ENCODE measurements around the gene CEP350. TPM values are rescaled to one million over a fixed set of nuclear protein-coding genes. Genes with fewer than 3 reads are reported as not detected.

Gene CEP350
- total and polyA plus RNA-seq, 10 of the 15 experiments (the other 5 are each of a cell fraction or from before 2014, with no cell fraction given) = 5.2 to 46.0 (median 23.1) TPM

DNA sequence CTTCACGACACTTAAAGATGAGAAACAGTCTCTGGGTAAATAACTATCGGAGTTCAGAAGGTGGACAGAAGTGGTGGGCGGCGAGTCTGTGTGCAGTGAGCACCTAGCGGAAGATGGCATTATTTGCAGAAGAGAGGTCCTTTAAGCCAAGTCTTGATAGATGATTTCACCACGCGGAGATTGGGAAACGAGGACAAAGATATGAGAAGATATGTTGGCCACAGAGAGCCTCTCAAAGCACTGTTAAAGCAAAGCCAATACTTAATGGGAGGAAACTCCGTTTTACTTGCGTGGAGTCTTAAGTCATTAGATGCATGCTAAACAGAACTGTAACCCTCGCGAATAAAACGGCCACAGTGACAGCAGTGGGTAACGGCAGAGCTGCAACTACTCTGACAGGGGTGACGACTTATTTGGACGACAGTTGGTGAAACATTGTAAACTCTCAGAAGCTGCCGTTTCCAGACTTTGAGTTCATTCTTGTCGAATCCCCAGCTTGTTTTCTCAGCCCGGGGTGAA, 577 bp upstream of the CEP350 start (continued):
- TF ChIP-seq BMI1 (IDR thresholded peaks at IDR 0.05; ENCODE audit: borderline replicate concordance) (no peak), WRNIP1 (IDR thresholded peaks at IDR 0.05; ENCODE audit: borderline replicate concordance, low read depth, low read length) (no peak), NFYB (IDR thresholded peaks at IDR 0.05; ENCODE audit: insufficient read depth, low read depth, low read length) (peak; percentile 78; the same call in 1 of the 2 replicates), EZH2 (IDR thresholded peaks at IDR 0.05; ENCODE audit: borderline replicate concordance, control insufficient read depth, low read depth, low read length) (no peak), FOXM1 (IDR thresholded peaks at IDR 0.05; ENCODE audit: low read depth, low read length) (no peak), RFX5 (IDR thresholded peaks at IDR 0.05; ENCODE audit: low read depth, low read length) (no peak), RB1 (IDR thresholded peaks at IDR 0.05; ENCODE audit: borderline replicate concordance) (no peak), RAD51 (IDR thresholded peaks at IDR 0.05) (no peak), ZNF207 (IDR thresholded peaks at IDR 0.05; ENCODE audit: borderline replicate concordance) (no peak), EED (IDR thresholded peaks at IDR 0.05; ENCODE audit: low read depth) (no peak), SREBF2 (IDR thresholded peaks at IDR 0.05; ENCODE audit: low read length) (no peak), BCL11A (IDR thresholded peaks at IDR 0.05; ENCODE audit: low read depth, low read length) (no peak), SIN3A (IDR thresholded peaks at IDR 0.05; ENCODE audit: low read depth, low read length) (no peak; the same call in 1 of the 2 replicates), POU2F2 (IDR thresholded peaks at IDR 0.05; ENCODE audit: borderline replicate concordance, low read depth, low read length) (no peak), TARDBP (IDR thresholded peaks at IDR 0.05; ENCODE audit: borderline replicate concordance) (no peak), YY1 (IDR thresholded peaks at IDR 0.05; ENCODE audit: low read depth, low read length) (no peak), EGR1 (IDR thresholded peaks at IDR 0.05; ENCODE audit: borderline replicate concordance in 1 of 2, low read depth in 2 of 2, low read length in 2 of 2) (peak in 1 of 2 experiments; percentile 67; a peak in 2 of 3 replicates), ATF7 (IDR thresholded peaks at IDR 0.05; ENCODE audit: low read depth) (peak; percentile 73)
- TF ChIP-seq, protein P1, sequence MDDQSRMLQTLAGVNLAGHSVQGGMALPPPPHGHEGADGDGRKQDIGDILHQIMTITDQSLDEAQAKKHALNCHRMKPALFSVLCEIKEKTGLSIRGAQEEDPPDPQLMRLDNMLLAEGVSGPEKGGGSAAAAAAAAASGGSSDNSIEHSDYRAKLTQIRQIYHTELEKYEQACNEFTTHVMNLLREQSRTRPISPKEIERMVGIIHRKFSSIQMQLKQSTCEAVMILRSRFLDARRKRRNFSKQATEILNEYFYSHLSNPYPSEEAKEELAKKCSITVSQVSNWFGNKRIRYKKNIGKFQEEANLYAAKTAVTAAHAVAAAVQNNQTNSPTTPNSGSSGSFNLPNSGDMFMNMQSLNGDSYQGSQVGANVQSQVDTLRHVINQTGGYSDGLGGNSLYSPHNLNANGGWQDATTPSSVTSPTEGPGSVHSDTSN (IDR thresholded peaks at IDR 0.05; ENCODE audit: insufficient replicate concordance, low read depth, low read length) = no peak
- TF ChIP-seq, protein P2, sequence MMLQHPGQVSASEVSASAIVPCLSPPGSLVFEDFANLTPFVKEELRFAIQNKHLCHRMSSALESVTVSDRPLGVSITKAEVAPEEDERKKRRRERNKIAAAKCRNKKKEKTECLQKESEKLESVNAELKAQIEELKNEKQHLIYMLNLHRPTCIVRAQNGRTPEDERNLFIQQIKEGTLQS (IDR thresholded peaks at IDR 0.05; ENCODE audit: borderline replicate concordance, extremely low read depth, low read depth, low read length) = no peak
- TF ChIP-seq, protein P3, sequence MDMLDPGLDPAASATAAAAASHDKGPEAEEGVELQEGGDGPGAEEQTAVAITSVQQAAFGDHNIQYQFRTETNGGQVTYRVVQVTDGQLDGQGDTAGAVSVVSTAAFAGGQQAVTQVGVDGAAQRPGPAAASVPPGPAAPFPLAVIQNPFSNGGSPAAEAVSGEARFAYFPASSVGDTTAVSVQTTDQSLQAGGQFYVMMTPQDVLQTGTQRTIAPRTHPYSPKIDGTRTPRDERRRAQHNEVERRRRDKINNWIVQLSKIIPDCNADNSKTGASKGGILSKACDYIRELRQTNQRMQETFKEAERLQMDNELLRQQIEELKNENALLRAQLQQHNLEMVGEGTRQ (IDR thresholded peaks at IDR 0.05; ENCODE audit: borderline replicate concordance, low read depth, low read length) = no peak
- TF ChIP-seq, protein P4, sequence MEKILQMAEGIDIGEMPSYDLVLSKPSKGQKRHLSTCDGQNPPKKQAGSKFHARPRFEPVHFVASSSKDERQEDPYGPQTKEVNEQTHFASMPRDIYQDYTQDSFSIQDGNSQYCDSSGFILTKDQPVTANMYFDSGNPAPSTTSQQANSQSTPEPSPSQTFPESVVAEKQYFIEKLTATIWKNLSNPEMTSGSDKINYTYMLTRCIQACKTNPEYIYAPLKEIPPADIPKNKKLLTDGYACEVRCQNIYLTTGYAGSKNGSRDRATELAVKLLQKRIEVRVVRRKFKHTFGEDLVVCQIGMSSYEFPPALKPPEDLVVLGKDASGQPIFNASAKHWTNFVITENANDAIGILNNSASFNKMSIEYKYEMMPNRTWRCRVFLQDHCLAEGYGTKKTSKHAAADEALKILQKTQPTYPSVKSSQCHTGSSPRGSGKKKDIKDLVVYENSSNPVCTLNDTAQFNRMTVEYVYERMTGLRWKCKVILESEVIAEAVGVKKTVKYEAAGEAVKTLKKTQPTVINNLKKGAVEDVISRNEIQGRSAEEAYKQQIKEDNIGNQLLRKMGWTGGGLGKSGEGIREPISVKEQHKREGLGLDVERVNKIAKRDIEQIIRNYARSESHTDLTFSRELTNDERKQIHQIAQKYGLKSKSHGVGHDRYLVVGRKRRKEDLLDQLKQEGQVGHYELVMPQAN (conservative IDR thresholded peaks at IDR 0.05) = peak; percentile 68; the same call in 1 of the 2 replicates
- TF ChIP-seq, protein P5, sequence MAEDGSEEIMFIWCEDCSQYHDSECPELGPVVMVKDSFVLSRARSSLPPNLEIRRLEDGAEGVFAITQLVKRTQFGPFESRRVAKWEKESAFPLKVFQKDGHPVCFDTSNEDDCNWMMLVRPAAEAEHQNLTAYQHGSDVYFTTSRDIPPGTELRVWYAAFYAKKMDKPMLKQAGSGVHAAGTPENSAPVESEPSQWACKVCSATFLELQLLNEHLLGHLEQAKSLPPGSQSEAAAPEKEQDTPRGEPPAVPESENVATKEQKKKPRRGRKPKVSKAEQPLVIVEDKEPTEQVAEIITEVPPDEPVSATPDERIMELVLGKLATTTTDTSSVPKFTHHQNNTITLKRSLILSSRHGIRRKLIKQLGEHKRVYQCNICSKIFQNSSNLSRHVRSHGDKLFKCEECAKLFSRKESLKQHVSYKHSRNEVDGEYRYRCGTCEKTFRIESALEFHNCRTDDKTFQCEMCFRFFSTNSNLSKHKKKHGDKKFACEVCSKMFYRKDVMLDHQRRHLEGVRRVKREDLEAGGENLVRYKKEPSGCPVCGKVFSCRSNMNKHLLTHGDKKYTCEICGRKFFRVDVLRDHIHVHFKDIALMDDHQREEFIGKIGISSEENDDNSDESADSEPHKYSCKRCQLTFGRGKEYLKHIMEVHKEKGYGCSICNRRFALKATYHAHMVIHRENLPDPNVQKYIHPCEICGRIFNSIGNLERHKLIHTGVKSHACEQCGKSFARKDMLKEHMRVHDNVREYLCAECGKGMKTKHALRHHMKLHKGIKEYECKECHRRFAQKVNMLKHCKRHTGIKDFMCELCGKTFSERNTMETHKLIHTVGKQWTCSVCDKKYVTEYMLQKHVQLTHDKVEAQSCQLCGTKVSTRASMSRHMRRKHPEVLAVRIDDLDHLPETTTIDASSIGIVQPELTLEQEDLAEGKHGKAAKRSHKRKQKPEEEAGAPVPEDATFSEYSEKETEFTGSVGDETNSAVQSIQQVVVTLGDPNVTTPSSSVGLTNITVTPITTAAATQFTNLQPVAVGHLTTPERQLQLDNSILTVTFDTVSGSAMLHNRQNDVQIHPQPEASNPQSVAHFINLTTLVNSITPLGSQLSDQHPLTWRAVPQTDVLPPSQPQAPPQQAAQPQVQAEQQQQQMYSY (CRISPR knock-in tag; IDR thresholded peaks at IDR 0.05) = no peak

Data from GM12878 (cell line).